ENCODE data around the gene PPP2R5E. TPM values are rescaled to one million over a fixed set of nuclear protein-coding genes. Genes with fewer than 3 reads are reported as not detected.
"Not testable (repeated sequence)": the region's sequence is repeated elsewhere in the genome, so short reads cannot be mapped to it uniquely, and the experiment has no call there.

Gene PPP2R5E
- 10 to 100 TPM; 54.2 to 57.2 TPM for total RNA-seq
- long read RNA-seq, full-length matches to known transcripts, result 61 of 106 reads
- long read RNA-seq, partial matches to known transcripts, result 10 of 106 reads
- long read RNA-seq, other reads (novel, unspliced or antisense), result 35 of 106 reads

DNA sequence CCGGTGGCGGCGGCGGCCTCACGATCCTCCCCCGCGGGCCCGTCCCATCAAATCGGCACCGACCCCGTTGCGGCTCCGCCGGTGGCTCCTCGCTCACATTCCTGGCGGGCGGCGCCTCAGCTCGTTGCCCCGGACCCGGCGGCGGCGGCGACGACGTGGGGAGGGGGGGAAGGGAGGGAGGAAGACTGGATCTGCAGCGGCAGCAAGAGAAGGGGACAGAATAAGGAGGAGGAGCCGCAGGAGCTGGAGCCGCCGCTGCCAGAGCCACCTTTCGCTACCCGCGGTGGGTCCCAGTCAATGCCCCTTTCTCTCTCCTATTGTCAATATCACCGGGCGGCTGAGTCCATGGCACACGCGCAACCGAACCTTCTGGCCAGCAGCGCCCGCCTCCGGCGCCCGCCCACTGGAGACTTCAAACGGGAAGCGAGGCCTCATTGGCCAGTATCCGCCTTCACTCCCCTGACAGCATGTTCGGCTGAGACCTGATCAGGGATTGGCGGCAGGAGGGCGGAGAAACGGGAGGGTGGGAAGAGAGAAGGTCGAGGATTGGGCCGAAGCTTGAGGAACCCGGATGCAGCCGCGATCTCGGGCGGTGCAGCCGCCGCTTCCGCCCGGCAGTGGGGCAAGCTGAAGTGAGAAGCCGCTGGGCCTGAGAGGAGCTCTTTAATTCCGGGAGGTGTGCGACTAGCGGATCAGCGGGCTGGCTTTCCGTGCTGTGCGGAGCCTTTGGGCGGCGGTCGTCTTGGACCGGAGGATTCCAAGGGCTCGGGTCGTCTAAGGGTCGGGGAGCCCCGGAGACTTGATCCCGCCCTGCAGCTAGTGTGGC is at the start of gene PPP2R5E:
Gene PPP2R5E (minus strand): TSS at position 378 of the 826 bp plus-strand sequence. CDS start 3,692 bp downstream, outside the sequence.
- DNase-seq (peak; percentile 96 to 99), ATAC-seq (peak; percentile 92)
- intact Hi-C loops (cut with DNase I, micrococcal nuclease), result loop anchor here in 1 of 2 donors (5.0 to 10.0 kb wide), 2 partner anchors 92 to 156 kb away; no protein-coding TSS in a partner anchor

DNA sequence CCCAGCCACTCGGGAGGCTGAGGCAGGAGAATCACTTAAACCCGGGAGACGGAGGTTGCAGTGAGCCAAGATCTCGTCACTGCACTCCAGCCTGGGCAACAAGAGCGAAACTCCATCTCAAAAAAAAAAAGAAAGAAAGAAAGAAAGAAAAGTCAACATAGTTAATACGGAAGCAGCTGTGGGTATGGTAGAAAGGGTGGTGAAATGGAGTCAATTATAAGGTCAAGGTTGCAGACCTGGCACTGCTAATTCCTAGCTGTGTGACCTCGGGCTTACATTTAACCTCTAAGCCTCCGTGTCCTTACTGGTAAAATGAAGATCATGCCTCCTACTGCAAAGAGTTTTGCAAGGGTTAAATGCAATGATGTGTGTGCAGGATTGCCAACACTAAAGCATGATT is 39.9 kb upstream of the PPP2R5E start:
- ATAC-seq; intact Hi-C loops (cut with DNase I, micrococcal nuclease); DNase-seq: not testable (repeated sequence)

DNA sequence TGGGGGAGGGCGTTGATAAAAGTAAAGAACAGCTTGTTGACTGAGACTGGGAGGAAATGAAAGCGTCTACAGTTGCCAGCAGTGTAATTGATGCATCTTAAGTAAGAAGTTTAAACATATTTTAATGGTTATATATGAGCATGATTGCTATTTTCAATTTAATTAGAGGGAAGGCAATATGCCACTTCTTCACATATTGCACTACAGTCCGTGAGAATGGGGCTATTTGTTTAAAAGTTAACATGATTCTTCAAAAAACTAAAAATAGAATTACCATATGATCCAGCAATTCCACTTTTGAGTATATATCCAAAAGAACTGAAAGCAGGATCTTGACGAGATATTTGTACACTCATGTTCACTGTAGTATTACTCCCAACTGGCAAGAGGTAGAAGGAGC is 38.3 kb upstream of the PPP2R5E start:
- intact Hi-C loops (cut with DNase I, micrococcal nuclease), result no loop called here
- DNase-seq, result no peak
- no peak for ATAC-seq

DNA sequence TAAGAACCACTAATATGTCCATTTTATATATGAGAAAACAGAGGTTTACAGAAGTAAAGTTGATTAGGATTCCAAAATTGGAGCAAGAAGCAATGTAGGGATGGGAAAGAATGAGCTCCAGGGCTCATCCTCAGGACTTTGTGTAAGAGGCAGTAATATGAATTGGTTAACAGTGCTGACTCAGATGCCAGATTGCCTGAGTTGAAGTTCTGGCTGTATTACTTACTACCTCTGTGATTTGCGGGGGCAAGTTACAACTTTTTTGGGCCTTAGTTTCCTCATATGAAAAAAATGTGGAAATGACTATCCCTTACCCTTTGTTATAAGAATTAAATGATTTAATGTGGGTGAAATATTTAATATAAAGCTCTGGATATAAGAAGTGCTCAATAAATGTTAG is 35.1 kb upstream of the PPP2R5E start:
- DNase-seq (no peak), ATAC-seq (no peak)
- intact Hi-C loops (cut with DNase I, micrococcal nuclease), result no loop called here

DNA sequence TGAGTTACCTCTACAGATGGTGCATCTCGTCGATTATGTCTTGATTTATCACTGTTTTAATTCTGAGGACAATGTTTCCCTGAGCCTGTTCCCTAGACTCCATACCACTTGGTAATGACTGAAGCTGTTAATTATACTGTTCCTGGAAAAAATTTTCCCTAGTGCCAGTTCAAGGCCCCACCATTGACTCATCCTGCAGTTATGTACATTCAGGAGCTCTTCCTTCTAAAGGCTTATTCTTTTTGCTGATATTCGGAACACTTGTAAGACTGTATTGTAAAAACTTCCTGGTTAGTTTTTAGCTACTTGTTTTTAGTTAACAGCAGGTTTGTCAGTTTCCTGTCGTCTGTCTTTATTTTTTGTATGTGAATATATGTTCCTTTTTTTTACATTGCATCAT is 30.4 kb upstream of the PPP2R5E start:
- intact Hi-C loops (cut with DNase I, micrococcal nuclease), result no loop called here
- DNase-seq (no peak), ATAC-seq (no peak)

DNA sequence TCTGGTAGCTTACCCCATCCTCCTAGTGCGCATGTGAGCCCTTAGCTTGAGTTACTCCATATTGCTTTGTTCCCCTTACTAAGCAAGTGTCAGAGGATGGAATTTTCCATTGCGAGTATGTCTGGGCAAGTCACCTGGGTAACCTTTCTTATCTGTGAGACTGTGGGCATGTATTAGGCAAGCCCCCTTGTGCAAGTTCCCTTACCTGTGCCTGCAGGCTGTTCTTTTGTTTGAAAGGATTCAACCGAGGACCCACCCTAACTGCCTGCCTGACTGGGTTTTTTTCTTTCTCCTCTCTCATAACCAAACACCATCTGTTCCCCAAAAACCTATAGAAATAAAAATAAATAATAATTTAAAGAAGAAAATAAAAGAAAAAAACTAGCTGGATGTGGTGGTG is 22.3 kb upstream of the PPP2R5E start:
- intact Hi-C loops (cut with DNase I, micrococcal nuclease), result no loop called here

DNA sequence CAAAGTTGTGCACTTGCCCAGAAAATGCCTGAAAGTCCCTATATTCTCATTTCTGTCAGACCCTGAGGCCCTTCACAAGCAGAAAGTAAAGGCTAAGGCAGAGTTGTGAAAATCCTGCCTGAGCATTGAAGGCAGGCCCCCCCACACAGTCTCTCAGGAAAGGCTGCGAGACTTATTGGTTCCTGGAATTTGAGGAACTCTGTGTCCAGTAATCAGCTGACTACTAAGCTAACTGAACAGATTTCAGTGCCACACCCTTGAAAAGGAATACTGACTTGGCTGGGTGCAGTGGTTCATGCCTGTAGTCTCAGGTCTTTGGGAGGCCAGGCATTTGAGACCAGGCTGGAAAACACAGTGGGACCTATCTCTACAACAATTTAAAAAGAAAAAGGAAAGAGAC is 21.1 kb upstream of the PPP2R5E start:
- DNase-seq (peak; percentile 30 to 50), ATAC-seq (peak; percentile 95)
- intact Hi-C loops (cut with DNase I, micrococcal nuclease), result no loop called here

More for the DNA sequence above, 22.3 kb upstream of the PPP2R5E start:
- no peak for ATAC-seq
- DNase-seq, result no peak

DNA sequence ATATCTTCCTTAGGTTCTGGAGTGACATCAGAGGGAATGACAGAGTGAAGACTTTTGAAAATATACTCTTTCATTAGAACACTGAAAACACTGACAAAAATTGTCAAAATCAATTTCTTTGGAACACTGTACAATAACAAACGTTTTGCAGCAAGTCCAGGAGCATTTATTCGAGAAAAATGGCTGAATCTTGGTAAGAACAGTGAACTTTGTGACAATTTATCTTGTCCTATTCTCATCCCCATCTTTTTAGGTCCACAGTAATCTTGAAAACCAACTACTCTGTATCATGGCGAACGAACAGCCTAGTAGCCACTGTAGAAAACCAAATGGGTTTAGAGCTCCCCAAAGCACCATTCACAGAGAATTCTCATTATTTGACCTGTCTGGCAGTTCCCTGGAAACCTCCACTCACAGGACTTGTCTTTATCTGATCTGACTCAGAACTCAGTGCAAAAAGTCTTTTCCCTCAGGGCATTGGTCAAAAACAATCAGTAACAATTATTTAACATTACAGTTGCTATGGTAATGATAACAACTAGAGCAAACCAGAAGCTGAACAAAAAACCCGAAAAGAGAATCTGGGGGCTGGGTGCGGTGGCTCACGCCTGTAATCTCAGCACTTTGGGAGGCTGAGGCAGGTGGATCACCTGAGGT is 20.3 kb upstream of the PPP2R5E start:
- intact Hi-C loops (cut with DNase I, micrococcal nuclease), result no loop called here
- ATAC-seq, result no peak
- no peak for DNase-seq

DNA sequence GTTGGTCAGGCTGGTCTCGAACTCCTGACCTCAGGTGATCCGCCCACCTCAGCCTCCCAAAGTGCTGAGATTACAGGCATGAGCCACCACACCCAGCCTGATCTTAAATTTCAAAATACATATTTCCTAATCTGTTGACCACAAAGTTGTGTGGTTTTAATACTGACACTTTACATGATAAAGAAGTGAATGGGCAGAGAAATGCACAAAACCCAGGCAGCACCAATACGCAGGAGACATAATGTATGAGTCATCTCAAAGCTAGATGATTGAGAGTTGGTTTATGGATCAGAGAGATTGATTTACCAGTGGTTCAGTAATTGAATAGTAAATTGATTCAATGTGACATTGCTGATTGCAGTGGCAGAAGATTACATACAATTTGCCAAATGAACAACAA is 19.2 kb upstream of the PPP2R5E start:
- ATAC-seq (no peak), DNase-seq (no peak)
- intact Hi-C loops (cut with DNase I, micrococcal nuclease), result no loop called here

DNA sequence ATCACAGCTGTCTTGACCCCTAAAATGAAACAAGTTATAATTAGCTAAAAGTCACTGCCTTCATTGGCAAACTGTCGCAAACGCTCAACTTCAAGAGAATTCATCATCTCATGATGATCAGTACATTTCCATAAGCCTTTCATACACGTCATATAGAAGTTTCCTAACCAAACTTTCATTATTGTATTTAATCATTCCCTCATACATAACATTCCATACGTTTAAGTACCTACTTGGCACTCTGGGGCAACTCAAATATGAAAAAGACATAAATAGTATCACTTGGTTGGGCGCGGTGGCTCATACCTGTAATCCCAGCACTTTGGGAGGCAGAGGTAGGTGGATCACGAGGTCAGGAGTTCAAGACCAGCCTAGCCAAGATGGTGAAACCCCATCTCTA is 12.4 kb upstream of the PPP2R5E start:
- DNase-seq (no peak), ATAC-seq (no peak)
- intact Hi-C loops (cut with DNase I, micrococcal nuclease), result no loop called here

DNA sequence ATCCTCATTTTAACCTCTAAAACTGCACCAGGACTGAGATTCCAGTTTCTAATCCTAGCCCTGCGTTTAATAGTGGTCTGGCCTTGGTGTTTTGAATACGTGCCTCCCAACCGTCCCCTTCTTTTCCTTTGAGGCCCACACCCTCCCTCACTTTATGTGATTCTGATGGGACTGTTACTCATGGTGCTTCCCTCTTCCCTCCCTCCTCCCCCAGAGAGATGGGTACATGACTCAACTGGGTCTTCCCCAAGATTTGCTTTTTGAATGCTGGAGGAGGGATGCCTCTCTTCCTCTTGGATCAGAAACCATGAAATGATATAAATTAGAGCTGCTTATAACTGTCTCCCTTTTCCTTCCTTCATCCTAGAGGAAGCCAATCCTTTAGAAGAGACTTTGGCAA is 8.2 kb upstream of the PPP2R5E start:
- intact Hi-C loops (cut with DNase I, micrococcal nuclease), result no loop called here
- ATAC-seq (no peak), DNase-seq (no peak)

DNA sequence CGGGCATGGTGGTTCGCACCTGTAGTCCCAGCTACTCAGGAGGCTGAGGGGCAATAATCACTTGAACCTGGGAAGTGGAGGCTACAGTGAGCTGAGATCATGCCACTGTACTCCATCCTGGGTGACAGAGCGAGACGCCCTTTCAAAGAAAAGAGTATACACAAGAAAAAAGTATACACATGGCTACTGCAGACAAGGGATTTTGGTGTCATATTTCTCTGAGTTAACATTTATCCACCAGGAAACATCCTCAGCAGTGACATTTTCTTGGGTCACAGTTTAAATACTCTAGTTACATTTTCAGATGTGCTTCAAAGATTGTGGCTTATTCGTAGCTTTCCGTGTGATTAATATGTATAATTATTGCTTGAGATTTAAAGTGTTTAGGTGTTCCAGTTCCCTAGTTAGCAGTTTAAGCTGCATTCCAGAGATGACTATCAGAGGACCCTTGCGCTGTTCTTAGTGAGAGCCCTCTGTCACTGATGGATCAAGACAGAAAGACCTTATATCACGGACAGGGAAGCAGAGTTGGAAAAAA is 4.7 kb upstream of the PPP2R5E start:
- intact Hi-C loops (cut with DNase I, micrococcal nuclease), result loop anchor here in 1 of 2 donors (10.0 kb wide), 1 partner anchor 87 kb away; no protein-coding TSS in a partner anchor

DNA sequence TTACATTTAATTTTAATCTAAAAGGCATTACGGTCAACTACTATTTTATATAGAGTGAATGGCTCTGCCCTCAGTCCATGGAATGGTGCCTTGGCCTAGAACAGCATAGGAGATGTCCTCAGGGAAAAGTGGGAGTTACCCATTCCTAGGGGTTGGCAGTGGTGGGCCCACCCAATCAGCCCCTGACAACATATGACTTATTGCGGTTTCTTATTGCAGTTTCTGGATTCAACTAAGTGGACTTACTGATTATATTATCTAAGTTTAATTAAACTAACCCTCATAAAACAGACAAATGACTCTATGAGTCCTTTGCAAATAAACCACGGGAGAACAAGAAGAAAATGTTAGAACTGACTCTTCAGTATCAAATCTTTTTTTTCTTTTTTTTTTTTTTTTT is 2.3 kb upstream of the PPP2R5E start:
- ATAC-seq (no peak), DNase-seq (no peak)
- intact Hi-C loops (cut with DNase I, micrococcal nuclease), result loop anchor here in 1 of 2 donors (10.0 kb wide), 1 partner anchor 89 kb away; no protein-coding TSS in a partner anchor

More for the DNA sequence above, 4.7 kb upstream of the PPP2R5E start:
- DNase-seq (no peak), ATAC-seq (no peak)

DNA sequence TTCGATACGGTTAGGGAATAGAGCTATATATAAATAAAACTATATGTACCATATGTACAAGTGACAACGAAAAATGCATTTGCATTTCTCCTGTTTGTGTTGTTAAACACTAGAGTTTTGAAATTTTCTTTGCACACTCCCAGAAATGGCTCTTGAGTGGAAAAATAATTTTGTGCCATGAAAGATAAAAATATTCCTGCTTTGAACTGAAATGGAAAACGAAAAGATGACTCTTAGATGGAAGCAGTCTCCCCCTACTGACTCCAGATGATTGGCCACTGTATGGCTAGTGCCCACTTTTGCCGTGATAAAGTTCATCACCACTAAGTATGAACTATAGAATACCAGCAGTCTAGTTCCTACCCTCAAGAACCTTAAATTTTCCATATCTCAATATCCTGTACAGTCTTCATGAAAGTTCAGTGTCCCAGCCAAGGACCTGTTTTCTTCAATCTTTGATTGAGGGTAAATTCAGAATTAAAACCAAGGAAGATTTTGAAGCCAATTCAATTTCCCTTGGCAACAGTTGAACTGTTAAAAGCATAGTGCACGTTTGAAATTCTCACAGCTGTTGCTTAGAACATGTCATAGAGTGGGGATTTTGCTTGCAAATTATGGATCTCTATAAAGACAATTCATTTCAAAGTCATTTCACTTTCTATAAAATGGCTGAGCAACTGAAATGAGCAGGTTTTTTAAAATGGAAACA is 1.6 kb upstream of the PPP2R5E start:
- intact Hi-C loops (cut with DNase I, micrococcal nuclease), result loop anchor here in 1 of 2 donors (5.0 to 10.0 kb wide), 2 partner anchors 90 to 157 kb away; no protein-coding TSS in a partner anchor
- no peak for ATAC-seq
- no peak for DNase-seq

DNA sequence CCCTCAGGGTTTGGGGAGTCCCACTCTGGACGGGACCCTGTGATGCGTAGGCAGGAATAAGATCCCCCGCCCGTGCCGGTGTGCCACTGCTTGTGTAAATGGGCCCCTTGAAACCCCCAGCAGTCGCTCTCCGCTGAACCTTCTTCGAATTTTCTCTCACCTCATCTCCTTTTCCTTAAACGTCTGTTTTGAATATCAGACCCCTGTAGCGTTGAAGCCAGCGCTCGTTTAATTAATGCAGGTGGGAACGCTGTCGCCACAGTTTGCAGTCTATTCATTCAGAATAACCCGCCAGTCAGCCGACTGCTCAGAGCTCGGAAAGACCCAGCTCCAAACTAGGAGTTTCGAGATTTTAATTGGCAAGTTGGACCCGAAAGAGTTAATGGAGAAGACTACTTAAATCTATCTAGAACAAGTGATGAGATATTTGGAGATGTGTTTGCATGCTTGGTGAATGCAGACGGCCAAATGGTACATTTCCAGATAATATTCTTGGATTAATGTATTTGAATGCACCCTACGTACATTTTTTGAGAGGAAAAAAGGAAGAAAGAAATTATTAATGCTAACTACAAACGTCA is 739 bp upstream of the PPP2R5E start:
- ATAC-seq, result no peak

DNA sequence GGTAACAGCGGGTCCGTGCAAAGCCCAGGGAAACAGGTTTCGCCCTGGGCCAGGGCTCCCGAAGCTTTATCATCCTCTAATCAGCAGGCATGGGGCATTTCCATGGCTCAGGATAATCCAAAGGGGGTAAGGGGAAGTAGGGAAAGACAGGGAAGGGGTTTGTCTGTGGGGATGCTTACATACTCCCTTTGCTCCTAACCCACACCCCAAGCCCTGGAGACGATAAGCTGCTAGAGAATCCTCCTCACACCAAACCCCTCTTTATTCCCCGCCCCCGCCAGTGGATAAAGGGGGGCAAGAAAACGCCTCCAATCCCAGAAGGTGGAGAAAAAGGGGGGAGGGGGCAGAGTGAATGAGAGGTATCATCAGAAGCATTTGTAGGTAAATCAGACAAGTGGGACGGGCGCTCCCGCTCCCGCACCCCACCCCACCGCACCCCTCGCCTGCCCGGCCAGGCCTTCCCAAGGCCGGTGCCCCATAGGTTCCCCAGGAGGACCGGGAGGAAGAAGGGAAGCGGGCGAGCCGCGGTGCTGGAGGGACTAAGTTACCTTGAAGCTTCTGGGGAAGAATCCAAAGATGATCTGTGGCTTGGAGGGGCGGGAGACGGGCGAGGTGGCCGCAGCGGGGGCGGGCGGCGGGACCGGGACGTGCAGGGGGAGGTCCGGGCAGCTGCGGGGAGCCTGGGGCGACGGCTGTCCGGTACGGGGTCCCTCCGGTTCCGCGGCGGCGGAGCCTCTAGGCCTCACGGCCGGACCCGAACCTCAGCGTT is 762 bp downstream of the PPP2R5E start:
- peak; percentile 43 for ATAC-seq
- intact Hi-C loops (cut with DNase I, micrococcal nuclease), result loop anchor here in 1 of 2 donors (5.0 to 10.0 kb wide), 2 partner anchors 92 to 155 kb away; no protein-coding TSS in a partner anchor
- DNase-seq, result peak; percentile 36 to 63

More for the DNA sequence above, 739 bp upstream of the PPP2R5E start:
- no peak for DNase-seq
- intact Hi-C loops (cut with DNase I, micrococcal nuclease), result loop anchor here in 1 of 2 donors (5.0 to 10.0 kb wide), 2 partner anchors 91 to 157 kb away; no protein-coding TSS in a partner anchor

DNA sequence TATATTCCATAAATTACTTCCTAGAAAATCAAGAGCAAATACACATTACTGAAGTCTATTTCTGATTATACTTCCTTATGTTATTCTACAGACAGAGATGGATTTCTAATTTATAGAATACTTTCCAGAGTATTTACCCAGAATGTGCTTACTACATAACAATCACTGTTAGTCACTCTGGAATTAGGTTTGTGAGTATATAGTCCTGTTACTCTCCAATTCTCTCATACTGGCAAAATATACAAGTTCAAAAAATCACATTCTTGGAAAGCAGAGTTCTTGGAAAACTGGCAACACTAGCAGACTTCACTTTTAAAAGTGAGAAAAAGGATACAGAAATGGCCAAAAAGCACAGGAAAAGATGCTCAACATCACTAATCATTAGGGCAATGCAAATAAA is 7.3 kb downstream of the PPP2R5E start:
- DNase-seq (no peak), ATAC-seq (no peak)
- intact Hi-C loops (cut with DNase I, micrococcal nuclease), result no loop called here

DNA sequence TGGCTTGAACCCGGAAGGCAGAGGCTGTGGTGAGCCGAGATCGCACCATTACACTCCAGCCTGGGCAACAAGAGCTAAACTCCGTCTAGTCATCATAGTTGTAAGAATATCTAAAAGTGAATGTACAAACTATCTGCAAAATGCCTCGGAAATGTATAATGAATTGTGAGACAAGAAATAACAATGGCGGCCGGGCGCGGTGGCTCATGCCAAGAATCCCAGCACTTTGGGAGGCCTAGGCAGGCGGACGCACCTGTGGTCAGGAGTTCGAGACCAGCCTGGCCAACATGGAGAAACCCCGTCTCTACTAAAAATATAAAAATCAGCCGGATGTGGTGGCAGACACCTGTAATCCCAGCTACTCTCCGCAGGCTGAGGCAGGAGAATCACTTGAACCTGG is 9.7 kb downstream of the PPP2R5E start:
- ATAC-seq (no peak), DNase-seq (no peak)
- intact Hi-C loops (cut with DNase I, micrococcal nuclease), result no loop called here

Data from left colon (tissue), 2 donors.